Caco-2 (cell line): ENCODE data around the gene TNNI2. TPM values are rescaled to one million over a fixed set of nuclear protein-coding genes. Genes with fewer than 3 reads are reported as not detected.

Source experiments
- BruUV-seq: library from RNA; stranded (reverse); fragments of 400-500 nt; replicated peaks from 2 replicates; lab custom pipeline; 2021; lab: Mats Ljungman, UMichigan
- CTCF ChIA-PET: fragments of 300-600 bp; sonication (Branson Sonifier 250); formaldehyde crosslinking; loops from one replicate; lab custom pipeline; 2022; ENCODE audit warnings: antibody characterized with exemption; lab: Charles Lee
- POLR2A ChIA-PET: fragments of 300-600 bp; sonication (Branson Sonifier 250); formaldehyde crosslinking; loops from one replicate; lab custom pipeline; 2022; ENCODE audit warnings: antibody characterized with exemption; lab: Charles Lee
- DNase-seq, 2 experiments: peaks; one replicate each; pipeline versions ENCODE4 v3.0.0 to v3.0.0-alpha.2; 2020 to 2022
- H3K27me3 ChIP-seq: replicated peaks from 2 replicates; pipeline ENCODE4 v1.6.0; 2011; ENCODE audit warnings: low read length; ENCODE audit not compliant: control insufficient read depth, insufficient read depth
- H3K36me3 ChIP-seq: 2 replicates; pipeline ENCODE4 v1.5.1; 2011; ENCODE audit warnings: low read length; ENCODE audit not compliant: control insufficient read depth, insufficient read depth
- H3K4me1 ChIP-seq: fragments of 250-450 bp; sonication (Bioruptor Pico); 2 replicates; pipeline ENCODE4 v1.5.1; 2020; ENCODE audit warnings: mild to moderate bottlenecking
- H3K4me3 ChIP-seq: 2 replicates; pipeline ENCODE4 v1.5.1; 2011; ENCODE audit warnings: low read depth, mild to moderate bottlenecking, control low read depth, low read length
- H3K9me3 ChIP-seq: fragments of 250-450 bp; sonication (Bioruptor Pico); 2 replicates; pipeline ENCODE4 v1.5.1; 2020; ENCODE audit warnings: mild to moderate bottlenecking, moderate library complexity
- H3K27ac Mint-ChIP-seq: one replicate; pipeline ENCODE4 v1.8.0; 2022; ENCODE audit warnings: mixed read lengths; ENCODE audit not compliant: unreplicated experiment
- H3K27me3 Mint-ChIP-seq: one replicate; pipeline ENCODE4 v1.8.0; 2022; ENCODE audit warnings: mixed read lengths; ENCODE audit not compliant: insufficient read depth, unreplicated experiment
- H3K36me3 Mint-ChIP-seq: one replicate; pipeline ENCODE4 v1.8.0; 2022; ENCODE audit warnings: mild to moderate bottlenecking, mixed read lengths; ENCODE audit not compliant: insufficient read depth, unreplicated experiment
- H3K4me1 Mint-ChIP-seq: one replicate; pipeline ENCODE4 v1.8.0; 2022; ENCODE audit warnings: low read depth, mixed read lengths; ENCODE audit not compliant: unreplicated experiment
- H3K4me3 Mint-ChIP-seq: one replicate; pipeline ENCODE4 v1.8.0; 2022; ENCODE audit warnings: mild to moderate bottlenecking, moderate library complexity, mixed read lengths; ENCODE audit not compliant: unreplicated experiment
- H3K9me3 Mint-ChIP-seq: one replicate; pipeline ENCODE4 v1.8.0; 2022; ENCODE audit warnings: mixed read lengths; ENCODE audit not compliant: unreplicated experiment
- intact Hi-C: fragments of 100-400 bp; cut with micrococcal nuclease; formaldehyde crosslinking; loops from one replicate; pipeline ENCODE4 v1.10.0; 2022; ENCODE audit not compliant: unreplicated experiment
- total RNA-seq: library from RNA; stranded (reverse); gene quantifications from 2 replicates; pipeline ENCODE4 v1.2.3, GENCODE V29; 2022
- TF ChIP-seq, protein P1 (sequence below), 2 experiments: fragments of 200-600 bp in 1 of 2; IDR thresholded peaks; 1 replicate in 1 of 2; 2 replicates in 1 of 2; pipeline versions ENCODE4 v1.5.1 to v1.8.0; 2011 to 2022; ENCODE audit warnings: antibody characterized with exemption in 1 of 2, control low read depth in 1 of 2, inconsistent platforms in 1 of 2, low read depth in 1 of 2, low read length in 1 of 2, mild to moderate bottlenecking in 1 of 2, moderate library complexity in 1 of 2; ENCODE audit not compliant: insufficient read depth in 1 of 2, severe bottlenecking in 1 of 2, unreplicated experiment in 1 of 2

TNNI2 gene
- total RNA-seq, 1 experiment from 2014 or later, result 8.6 TPM

DNA sequence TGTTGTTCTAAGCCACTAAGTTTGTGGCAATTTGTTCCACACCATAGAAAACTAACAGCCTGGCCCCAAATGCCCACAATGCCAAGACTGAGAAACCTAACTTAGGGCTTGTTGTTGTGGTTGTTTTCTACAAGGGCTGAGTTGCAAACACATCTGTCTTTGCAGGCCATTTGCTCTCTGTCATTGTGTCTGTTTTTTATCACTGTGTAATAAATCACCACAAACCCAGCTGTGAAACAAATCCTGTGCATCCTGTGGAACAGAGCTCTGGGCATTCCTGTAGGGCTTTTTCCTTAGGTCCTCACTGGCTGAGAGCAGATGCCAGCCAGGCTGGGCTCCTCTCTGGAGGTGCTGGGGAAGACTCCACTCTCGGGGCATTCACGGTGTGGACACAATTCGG lies 19.7 kb upstream of the TNNI2 start:
- intact Hi-C loops, result no loop called here
- POLR2A ChIA-PET, result no interaction called here

DNA sequence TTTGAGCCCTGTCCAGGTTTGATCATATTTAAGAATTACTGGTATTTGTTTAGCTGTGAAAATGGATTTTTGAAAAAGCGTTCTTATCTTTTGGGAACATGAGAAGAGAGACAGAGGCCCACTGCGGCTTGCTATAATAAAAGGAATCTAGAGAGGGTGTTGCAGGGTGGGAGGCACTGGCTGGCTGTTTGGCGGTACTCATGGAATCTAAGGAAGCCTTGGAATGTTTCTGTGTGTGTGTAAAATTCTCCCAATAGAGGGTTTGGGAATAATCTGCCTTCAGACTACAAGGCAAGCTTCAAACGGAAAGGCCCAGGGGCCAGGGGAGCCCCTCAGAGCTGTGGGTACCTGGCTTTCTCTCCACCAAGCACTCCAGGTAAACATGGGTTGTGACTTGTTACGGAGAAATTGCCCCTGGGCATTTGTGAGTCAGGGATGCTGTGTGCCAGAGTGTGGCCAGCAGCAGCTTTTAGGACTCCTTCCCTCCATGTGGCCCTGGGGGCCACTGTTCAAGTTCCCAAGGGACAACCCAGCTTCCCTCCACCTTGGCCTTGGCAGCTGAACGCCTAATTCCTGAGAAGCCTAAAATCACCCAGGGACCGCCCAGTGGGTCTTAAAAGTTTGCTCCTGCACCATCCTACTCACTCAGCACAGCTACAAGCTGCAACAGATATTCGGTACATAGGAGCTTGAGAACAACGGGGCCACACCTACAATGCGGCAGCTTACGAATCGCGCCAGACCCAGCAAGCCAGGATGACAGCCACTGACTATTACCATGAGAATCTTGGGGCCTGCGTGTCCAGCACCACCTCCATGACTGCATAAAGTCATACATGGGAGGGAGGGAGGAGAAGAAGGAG lies 18.1 kb upstream of the TNNI2 start:
- no TSS peak for BruUV-seq
- Histone ChIP-seq H3K4me1 (peaks cover 43% of the 10 kb centered on the region), H3K27me3 (no peaks in the 10 kb centered on the region), H3K4me3 (no peak overlapping the region), H3K9me3 (no peaks in the 10 kb centered on the region), H3K36me3 (no peaks in the 10 kb centered on the region)
- H3K4me3 Mint-ChIP-seq, result no peak overlapping the region
- intact Hi-C loops, result no loop called here
- H3K27ac Mint-ChIP-seq, result peak overlapping the region; percentile 45
- H3K27me3 Mint-ChIP-seq, result no peaks in the 10 kb centered on the region
- TF ChIP-seq, protein P1, sequence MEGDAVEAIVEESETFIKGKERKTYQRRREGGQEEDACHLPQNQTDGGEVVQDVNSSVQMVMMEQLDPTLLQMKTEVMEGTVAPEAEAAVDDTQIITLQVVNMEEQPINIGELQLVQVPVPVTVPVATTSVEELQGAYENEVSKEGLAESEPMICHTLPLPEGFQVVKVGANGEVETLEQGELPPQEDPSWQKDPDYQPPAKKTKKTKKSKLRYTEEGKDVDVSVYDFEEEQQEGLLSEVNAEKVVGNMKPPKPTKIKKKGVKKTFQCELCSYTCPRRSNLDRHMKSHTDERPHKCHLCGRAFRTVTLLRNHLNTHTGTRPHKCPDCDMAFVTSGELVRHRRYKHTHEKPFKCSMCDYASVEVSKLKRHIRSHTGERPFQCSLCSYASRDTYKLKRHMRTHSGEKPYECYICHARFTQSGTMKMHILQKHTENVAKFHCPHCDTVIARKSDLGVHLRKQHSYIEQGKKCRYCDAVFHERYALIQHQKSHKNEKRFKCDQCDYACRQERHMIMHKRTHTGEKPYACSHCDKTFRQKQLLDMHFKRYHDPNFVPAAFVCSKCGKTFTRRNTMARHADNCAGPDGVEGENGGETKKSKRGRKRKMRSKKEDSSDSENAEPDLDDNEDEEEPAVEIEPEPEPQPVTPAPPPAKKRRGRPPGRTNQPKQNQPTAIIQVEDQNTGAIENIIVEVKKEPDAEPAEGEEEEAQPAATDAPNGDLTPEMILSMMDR (IDR thresholded peaks at IDR 0.05; ENCODE audit: insufficient read depth in 1 of 2, low read depth in 1 of 2, low read length in 1 of 2, severe bottlenecking in 1 of 2, unreplicated experiment in 1 of 2), result no peak
- peak; percentile 50 to 53 for DNase-seq
- H3K36me3 Mint-ChIP-seq, result no peaks in the 10 kb centered on the region
- POLR2A ChIA-PET, result no interaction called here
- peaks cover 30% of the 10 kb centered on the region for H3K4me1 Mint-ChIP-seq
- CTCF ChIA-PET, result interaction anchor here (0.7 to 1.1 kb wide), 5 partner anchors 10 to 180 kb away, joined by 3 read pairs; no protein-coding TSS in a partner anchor
- H3K9me3 Mint-ChIP-seq, result peaks cover 16% of the 10 kb centered on the region

More for the DNA sequence above, 19.7 kb upstream of the TNNI2 start:
- Histone ChIP-seq H3K27me3 (no peaks in the 10 kb centered on the region), H3K36me3 (no peaks in the 10 kb centered on the region), H3K4me3 (no peak overlapping the region), H3K9me3 (no peaks in the 10 kb centered on the region), H3K4me1 (peaks cover 31% of the 10 kb centered on the region)
- peaks cover 28% of the 10 kb centered on the region for H3K4me1 Mint-ChIP-seq
- no peaks in the 10 kb centered on the region for H3K27me3 Mint-ChIP-seq
- no TSS peak for BruUV-seq
- DNase-seq, result no peak
- no peaks in the 10 kb centered on the region for H3K36me3 Mint-ChIP-seq
- no peak overlapping the region for H3K4me3 Mint-ChIP-seq
- CTCF ChIA-PET, result no interaction called here
- H3K27ac Mint-ChIP-seq, result peak overlapping the region; percentile 45
- TF ChIP-seq, protein P1 (IDR thresholded peaks at IDR 0.05; ENCODE audit: insufficient read depth in 1 of 2, low read depth in 1 of 2, low read length in 1 of 2, severe bottlenecking in 1 of 2, unreplicated experiment in 1 of 2), result no peak
- H3K9me3 Mint-ChIP-seq, result peaks cover 16% of the 10 kb centered on the region

DNA sequence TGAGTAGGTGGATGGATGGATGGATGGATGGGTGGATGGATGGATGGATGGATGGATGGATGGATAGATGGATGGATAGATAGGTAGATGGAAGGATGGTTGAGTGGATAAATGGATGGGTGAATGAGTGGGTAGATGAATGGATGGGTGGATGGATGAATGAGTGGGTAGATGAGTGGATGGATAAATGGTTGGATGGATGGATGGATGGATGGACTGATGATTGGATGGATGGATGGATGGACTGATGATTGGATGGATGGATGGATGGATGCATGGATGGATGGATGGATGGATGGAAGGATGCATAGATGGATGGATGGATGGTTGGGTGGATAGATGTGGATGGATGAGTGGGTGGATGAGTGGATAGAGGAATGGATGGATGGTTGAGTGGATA lies 17.2 kb upstream of the TNNI2 start:
- Mint-ChIP-seq H3K36me3 (no peaks in the 10 kb centered on the region), H3K27ac (no peak overlapping the region), H3K27me3 (no peaks in the 10 kb centered on the region), H3K4me3 (no peak overlapping the region), H3K9me3 (peaks cover 16% of the 10 kb centered on the region), H3K4me1 (peaks cover 30% of the 10 kb centered on the region)
- H3K4me1 ChIP-seq, result peaks cover 52% of the 10 kb centered on the region
- TF ChIP-seq, protein P1 (IDR thresholded peaks at IDR 0.05; ENCODE audit: insufficient read depth in 1 of 2, low read depth in 1 of 2, low read length in 1 of 2, severe bottlenecking in 1 of 2, unreplicated experiment in 1 of 2), result no peak
- no TSS peak for BruUV-seq
- H3K27me3 ChIP-seq, result no peaks in the 10 kb centered on the region
- no peaks in the 10 kb centered on the region for H3K9me3 ChIP-seq
- POLR2A ChIA-PET, result no interaction called here
- no peaks in the 10 kb centered on the region for H3K36me3 ChIP-seq
- intact Hi-C loops, result no loop called here
- H3K4me3 ChIP-seq, result no peak overlapping the region
- DNase-seq, result no peak
- CTCF ChIA-PET, result interaction anchor here (1.1 to 1.7 kb wide), 2 partner anchors 9 to 128 kb away, joined by 3 to 10 read pairs; no protein-coding TSS in a partner anchor
